B cell (primary cell): ENCODE results near the gene SLC44A4. TPM values are rescaled to one million over a fixed set of nuclear protein-coding genes. Genes with fewer than 3 reads are reported as not detected.
A peak's percentile ranks its signal among the peaks of the same experiment; 100 is the strongest.

Experiments
- ATAC-seq: fragments of 200-7000 bp; cut with Tn5 transposase; one replicate; pipeline ENCODE4 v1.10.0; 2021; ENCODE audit warnings: low read depth, mild to moderate bottlenecking, moderate number of reproducible peaks, moderate library complexity
- CTCF ChIA-PET: fragments of 350-600 bp; sonication (Branson Sonifier 250); formaldehyde crosslinking; loops from one replicate; lab custom pipeline; 2021; ENCODE audit warnings: antibody characterized with exemption, inconsistent platforms; lab: Charles Lee
- POLR2A ChIA-PET: fragments of 350-600 bp; sonication (Branson Sonifier 250); formaldehyde crosslinking; loops from one replicate; lab custom pipeline; 2021; ENCODE audit warnings: antibody characterized with exemption; lab: Charles Lee
- DNase-seq: peaks from one replicate; pipeline ENCODE4 v3.0.0; 2013
- H2AFZ ChIP-seq: 2 replicates; pipeline ENCODE4 v1.6.1; 2012; ENCODE audit warnings: mild to moderate bottlenecking, low read depth, low read length; ENCODE audit not compliant: insufficient read depth, poor library complexity, severe bottlenecking
- H3K27ac ChIP-seq, 2 donors: 1 replicate in 1 of 2; 2 replicates in 1 of 2; pipeline ENCODE4 v1.5.1; 2012 to 2013; ENCODE audit warnings: low read length in 2 of 2, mild to moderate bottlenecking in 2 of 2, moderate library complexity in 1 of 2
- H3K27me3 ChIP-seq, 4 experiments: fragments of 200-600 bp in 1 of 4; sonication (generic) in 1 of 4; replicated peaks in 1 of 4; 1 replicate in 2 of 4; 2 replicates in 2 of 4; pipeline versions ENCODE4 v1.6.1 to v1.7.0; 2013 to 2016; ENCODE audit warnings: low read length in 3 of 4, mild to moderate bottlenecking in 2 of 4, mixed read lengths in 1 of 4, moderate library complexity in 1 of 4; ENCODE audit not compliant: insufficient read depth in 4 of 4, control insufficient read depth in 3 of 4; ENCODE audit errors: control extremely low read depth in 1 of 4
- H3K36me3 ChIP-seq, 2 experiments: replicated peaks in 1 of 2; 1 replicate in 1 of 2; 2 replicates in 1 of 2; pipeline versions ENCODE4 v1.6.1 to v1.7.1; 2013; ENCODE audit warnings: low read length in 1 of 2; ENCODE audit not compliant: insufficient read depth in 2 of 2, control insufficient read depth in 1 of 2; ENCODE audit errors: control extremely low read depth in 1 of 2, extremely low read depth in 1 of 2
- H3K4me1 ChIP-seq, 2 donors: fragments of 200-600 bp in 1 of 2; sonication (generic) in 1 of 2; 1 replicate in 1 of 2; 2 replicates in 1 of 2; pipeline versions ENCODE4 v1.5.1 to v1.6.1; 2013 to 2017; ENCODE audit warnings: low read length in 2 of 2; ENCODE audit not compliant: control insufficient read depth in 2 of 2, insufficient read depth in 2 of 2
- H3K4me2 ChIP-seq: replicated peaks from 2 replicates; pipeline ENCODE3; 2012; ENCODE audit warnings: mild to moderate bottlenecking, low read depth, low read length; ENCODE audit not compliant: poor library complexity, severe bottlenecking
- H3K4me3 ChIP-seq, 5 experiments: fragments of 200-600 bp in 1 of 5; sonication (generic) in 1 of 5; 1 replicate in 3 of 5; 2 replicates in 2 of 5; pipeline versions ENCODE4 v1.5.1 to v1.7.0; 2011 to 2016; ENCODE audit warnings: low read length in 4 of 5, mild to moderate bottlenecking in 4 of 5, low read depth in 2 of 5, control low read depth in 1 of 5, moderate library complexity in 1 of 5; ENCODE audit not compliant: insufficient read depth in 1 of 5; ENCODE audit errors: control extremely low read depth in 1 of 5, extremely low read depth in 1 of 5
- H3K79me2 ChIP-seq: fragments of 200-600 bp; sonication (generic); one replicate; pipeline ENCODE4 v1.6.0; 2016; ENCODE audit warnings: low read length; ENCODE audit not compliant: control insufficient read depth, insufficient read depth
- H3K9ac ChIP-seq: fragments of 200-600 bp; sonication (generic); 2 replicates; pipeline ENCODE4 v1.6.1; 2017; ENCODE audit warnings: mild to moderate bottlenecking, low read length, moderate library complexity
- H3K9me3 ChIP-seq, 3 donors: one replicate each; pipeline versions ENCODE4 v1.6.1 to v1.7.1; 2013; ENCODE audit warnings: low read length in 2 of 3; ENCODE audit not compliant: control insufficient read depth in 2 of 3, insufficient read depth in 1 of 3; ENCODE audit errors: control extremely low read depth in 1 of 3
- H4K20me1 ChIP-seq: 2 replicates; pipeline ENCODE4 v1.6.0; 2012; ENCODE audit warnings: mild to moderate bottlenecking, low read length; ENCODE audit not compliant: insufficient read depth, control insufficient read depth, poor library complexity, severe bottlenecking
- H3K27ac Mint-ChIP-seq: one replicate; pipeline ENCODE4 v1.8.0; 2021; ENCODE audit warnings: mixed read lengths
- H3K27me3 Mint-ChIP-seq: one replicate; pipeline ENCODE4 v1.8.0; 2021; ENCODE audit warnings: mixed read lengths
- H3K4me1 Mint-ChIP-seq: one replicate; pipeline ENCODE4 v1.8.0; 2021; ENCODE audit warnings: mixed read lengths
- H3K4me3 Mint-ChIP-seq: one replicate; pipeline ENCODE4 v1.8.0; 2021; ENCODE audit warnings: mixed read lengths
- H3K9me3 Mint-ChIP-seq: one replicate; pipeline ENCODE4 v1.8.0; 2022; ENCODE audit warnings: mixed read lengths; ENCODE audit not compliant: insufficient read depth
- EZH2 ChIP-seq: IDR thresholded peaks from 2 replicates; pipeline ENCODE4 v1.6.1; 2012; ENCODE audit warnings: borderline replicate concordance, low read depth, mild to moderate bottlenecking, moderate library complexity, low read length; ENCODE audit not compliant: insufficient read depth, poor library complexity, severe bottlenecking
- WGBS: methylation state at CpG from one replicate; pipeline ENCODE4 v1.1.5; 2013; ENCODE audit warnings: missing lambda C conversion rate; ENCODE audit not compliant: insufficient coverage; 5-methylcytosine and 5-hydroxymethylcytosine counted together
- intact Hi-C: fragments of 100-400 bp; cut with micrococcal nuclease; formaldehyde crosslinking; loops from one replicate; pipeline ENCODE4 v1.10.0; 2022
- polyA plus RNA-seq: library from polyadenylated mRNA; depleted of rRNA; stranded (reverse); fragments of >200 nt; gene quantifications from 2 replicates; pipeline ENCODE4 v1.2.3, GENCODE V29; 2012
- total RNA-seq, 2 donors: library from RNA; stranded (reverse); fragments of 120-200 nt in 1 of 2; gene quantifications; 1 replicate in 1 of 2; 2 replicates in 1 of 2; pipeline versions ENCODE4 v1.2.3 to v1.2.4, GENCODE V29; 2013 to 2022
- TF ChIP-seq, protein P1 (sequence below): fragments of 200-600 bp; IDR thresholded peaks from one replicate; pipeline ENCODE4 v1.8.0; 2022; ENCODE audit warnings: antibody characterized with exemption, mild to moderate bottlenecking

The SLC44A4 gene
- total and polyA plus RNA-seq, 2 donors (not counting 1 experiment from before 2014, with no cell fraction given), result not detected

- CTCF ChIA-PET, result no interaction called here
- H3K27ac ChIP-seq, result no peak overlapping the region
- POLR2A ChIA-PET, result interaction anchor here (0.6 kb wide), 1 partner anchor 235 kb away, joined by 6 read pairs; the partner anchor contains the start of gene GPANK1
- Mint-ChIP-seq H3K27me3 (no peaks in the 10 kb centered on the region), H3K9me3 (no peaks in the 10 kb centered on the region), H3K27ac (peak overlapping the region; percentile 69), H3K4me3 (peak overlapping the region; percentile 66), H3K4me1 (peaks cover 40% of the 10 kb centered on the region)
- no peaks in the 10 kb centered on the region for H4K20me1 ChIP-seq
- H3K4me1 ChIP-seq, result peaks cover 16 to 33% of the 10 kb centered on the region in 2 donors
- no peak for TF ChIP-seq EZH2
- TF ChIP-seq, protein P1, sequence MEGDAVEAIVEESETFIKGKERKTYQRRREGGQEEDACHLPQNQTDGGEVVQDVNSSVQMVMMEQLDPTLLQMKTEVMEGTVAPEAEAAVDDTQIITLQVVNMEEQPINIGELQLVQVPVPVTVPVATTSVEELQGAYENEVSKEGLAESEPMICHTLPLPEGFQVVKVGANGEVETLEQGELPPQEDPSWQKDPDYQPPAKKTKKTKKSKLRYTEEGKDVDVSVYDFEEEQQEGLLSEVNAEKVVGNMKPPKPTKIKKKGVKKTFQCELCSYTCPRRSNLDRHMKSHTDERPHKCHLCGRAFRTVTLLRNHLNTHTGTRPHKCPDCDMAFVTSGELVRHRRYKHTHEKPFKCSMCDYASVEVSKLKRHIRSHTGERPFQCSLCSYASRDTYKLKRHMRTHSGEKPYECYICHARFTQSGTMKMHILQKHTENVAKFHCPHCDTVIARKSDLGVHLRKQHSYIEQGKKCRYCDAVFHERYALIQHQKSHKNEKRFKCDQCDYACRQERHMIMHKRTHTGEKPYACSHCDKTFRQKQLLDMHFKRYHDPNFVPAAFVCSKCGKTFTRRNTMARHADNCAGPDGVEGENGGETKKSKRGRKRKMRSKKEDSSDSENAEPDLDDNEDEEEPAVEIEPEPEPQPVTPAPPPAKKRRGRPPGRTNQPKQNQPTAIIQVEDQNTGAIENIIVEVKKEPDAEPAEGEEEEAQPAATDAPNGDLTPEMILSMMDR, result no peak
- intact Hi-C loops, result loop anchor here (5.0 kb wide), 3 partner anchors 163 to 297 kb away; partner anchors contain the start of genes CLIC1 and PRRC2A
- H3K4me3 ChIP-seq, result no peak overlapping the region
- peaks cover 4% of the 10 kb centered on the region for H3K79me2 ChIP-seq
- no peak overlapping the region for H3K4me2 ChIP-seq
- H3K36me3 ChIP-seq, result no peaks in the 10 kb centered on the region
- no peaks in the 10 kb centered on the region for H3K9me3 ChIP-seq
- H3K27me3 ChIP-seq, result no peaks in the 10 kb centered on the region
- no peak overlapping the region for H3K9ac ChIP-seq
- ATAC-seq (no peak), DNase-seq (peak; percentile 40)
- WGBS, result 90% methylated on average over 43 of the region's 49 CpGs
- H2AFZ ChIP-seq, result no peak overlapping the region
These were observed 21.3 kb upstream of the SLC44A4 start for GRCh38 chr6:31899882-31900722.

DNA sequence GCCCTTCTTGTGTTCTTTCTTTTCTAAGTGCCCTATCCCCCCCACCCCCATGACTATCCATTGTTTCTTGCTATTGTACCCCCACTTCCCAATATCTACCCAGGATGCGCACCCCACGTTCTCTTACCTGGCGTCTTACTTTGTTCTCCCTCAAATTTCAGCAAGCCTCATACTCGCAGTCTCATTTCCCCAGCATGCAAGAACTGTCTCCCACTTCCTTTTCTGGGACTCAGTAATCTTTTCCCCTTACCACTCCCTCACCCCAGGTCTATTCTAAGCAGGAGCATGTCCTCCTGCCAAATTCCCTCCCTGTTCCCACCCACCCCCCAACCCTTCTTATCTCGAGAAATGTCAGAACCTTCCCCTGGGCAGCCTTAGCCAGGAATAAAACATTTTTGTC, 20.4 kb upstream of the SLC44A4 start:
- CTCF ChIA-PET, result interaction anchor here (1.0 to 1.5 kb wide), 2 partner anchors 170 to 172 kb away, joined by 3 read pairs; no protein-coding TSS in a partner anchor
- Mint-ChIP-seq H3K27ac (peak overlapping the region; percentile 69), H3K4me3 (peak overlapping the region; percentile 66), H3K27me3 (no peaks in the 10 kb centered on the region), H3K9me3 (no peaks in the 10 kb centered on the region), H3K4me1 (peaks cover 40% of the 10 kb centered on the region)
- intact Hi-C loops, result loop anchor here (5.0 kb wide), 3 partner anchors 162 to 298 kb away; partner anchors contain the start of genes CLIC1 and PRRC2A
- Histone ChIP-seq H3K4me1 (peaks cover 16 to 33% of the 10 kb centered on the region in 2 donors), H3K9ac (no peak overlapping the region), H3K27ac (peak overlapping the region in 1 of 2 donors; percentile 12), H3K9me3 (no peaks in the 10 kb centered on the region), H2AFZ (no peak overlapping the region), H3K4me3 (no peak overlapping the region), H3K79me2 (peaks cover 4% of the 10 kb centered on the region), H4K20me1 (no peaks in the 10 kb centered on the region), H3K27me3 (no peaks in the 10 kb centered on the region), H3K4me2 (peak overlapping the region; percentile 96), H3K36me3 (no peaks in the 10 kb centered on the region)
- POLR2A ChIA-PET, result interaction anchor here (0.6 to 1.5 kb wide), 5 partner anchors 37 to 1284 kb away, joined by 4 to 7 read pairs (median 6); partner anchors contain the start of genes BAG6, DXO and NEU1
- TF ChIP-seq, protein P1, result no peak
- no peak for TF ChIP-seq EZH2
- ATAC-seq (no peak), DNase-seq (no peak)
- 55% methylated on average over 5 of the region's 5 CpGs for WGBS
